ENCODE data around the gene NOL6.
"Not testable (repeated sequence)": the region's sequence is repeated elsewhere in the genome, so short reads cannot be mapped to it uniquely, and the experiment has no call there.

DNA sequence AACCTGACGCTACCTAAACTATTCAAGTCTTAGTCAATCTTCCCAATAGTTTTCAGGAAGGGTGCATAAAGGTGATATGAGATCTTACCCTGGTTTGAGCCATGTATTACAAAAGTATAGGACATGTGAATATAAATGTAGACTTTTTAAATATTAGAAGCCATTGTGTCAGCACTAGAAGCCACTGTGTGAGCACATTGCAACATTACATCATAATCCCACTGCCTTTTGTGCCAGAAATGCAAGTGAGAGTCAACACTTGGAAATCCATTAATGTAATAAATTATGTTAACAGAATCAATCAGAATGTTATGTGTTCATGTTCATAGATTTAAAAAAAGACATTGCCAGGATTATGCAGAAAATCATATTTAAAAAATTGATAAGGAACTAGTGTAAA lies 42.7 kb upstream of the NOL6 start:
- TF ChIP-seq, protein P1, sequence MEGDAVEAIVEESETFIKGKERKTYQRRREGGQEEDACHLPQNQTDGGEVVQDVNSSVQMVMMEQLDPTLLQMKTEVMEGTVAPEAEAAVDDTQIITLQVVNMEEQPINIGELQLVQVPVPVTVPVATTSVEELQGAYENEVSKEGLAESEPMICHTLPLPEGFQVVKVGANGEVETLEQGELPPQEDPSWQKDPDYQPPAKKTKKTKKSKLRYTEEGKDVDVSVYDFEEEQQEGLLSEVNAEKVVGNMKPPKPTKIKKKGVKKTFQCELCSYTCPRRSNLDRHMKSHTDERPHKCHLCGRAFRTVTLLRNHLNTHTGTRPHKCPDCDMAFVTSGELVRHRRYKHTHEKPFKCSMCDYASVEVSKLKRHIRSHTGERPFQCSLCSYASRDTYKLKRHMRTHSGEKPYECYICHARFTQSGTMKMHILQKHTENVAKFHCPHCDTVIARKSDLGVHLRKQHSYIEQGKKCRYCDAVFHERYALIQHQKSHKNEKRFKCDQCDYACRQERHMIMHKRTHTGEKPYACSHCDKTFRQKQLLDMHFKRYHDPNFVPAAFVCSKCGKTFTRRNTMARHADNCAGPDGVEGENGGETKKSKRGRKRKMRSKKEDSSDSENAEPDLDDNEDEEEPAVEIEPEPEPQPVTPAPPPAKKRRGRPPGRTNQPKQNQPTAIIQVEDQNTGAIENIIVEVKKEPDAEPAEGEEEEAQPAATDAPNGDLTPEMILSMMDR (IDR thresholded peaks at IDR 0.05), result not testable (repeated sequence)
- not testable (repeated sequence) for TF ChIP-seq POLR2A (IDR thresholded peaks at IDR 0.05)
